GM13976 (cell line): ENCODE data around the gene ARMC3.

ENCODE experiments used
- DNase-seq: peaks from one replicate; pipeline ENCODE4 v3.0.0; 2012; ENCODE audit warnings: low spot score
- CTCF ChIP-seq: IDR thresholded peaks from 2 replicates; pipeline ENCODE4 v1.5.1; 2012; ENCODE audit warnings: borderline replicate concordance, mild to moderate bottlenecking; ENCODE audit not compliant: insufficient read depth; ENCODE audit errors: extremely low read depth, missing control alignments, control extremely low read depth
- in situ Hi-C: fragments of 300-500 bp; cut with MboI; formaldehyde crosslinking; loops from one replicate; pipeline ENCODE4 v1.12.0; 2022; ENCODE audit warnings: low sequenced_read_pairs, mixed read lengths, inconsistent platforms; ENCODE audit not compliant: unreplicated experiment

Gene ARMC3

GRCh38 chr10:22954970-22955369 is 27.1 kb downstream of the ARMC3 start:
- TF ChIP-seq CTCF = no peak
- in situ Hi-C loops = no loop called here
- no peak for DNase-seq

GRCh38 chr10:22958338-22958737 is 30.5 kb downstream of the ARMC3 start:
- no peak for TF ChIP-seq CTCF
- DNase-seq = no peak
- in situ Hi-C loops = no loop called here

GRCh38 chr10:22959292-22959691 is 31.4 kb downstream of the ARMC3 start:
- in situ Hi-C loops = no loop called here
- DNase-seq = no peak

GRCh38 chr10:22959950-22960349 is 32.1 kb downstream of the ARMC3 start:
- in situ Hi-C loops = no loop called here
- DNase-seq = no peak
- TF ChIP-seq CTCF = no peak

More at GRCh38 chr10:22959292-22959691, 31.4 kb downstream of the ARMC3 start:
- no peak for TF ChIP-seq CTCF

GRCh38 chr10:22962817-22963216 is 35.0 kb downstream of the ARMC3 start:
- DNase-seq = no peak
- no peak for TF ChIP-seq CTCF
- in situ Hi-C loops = no loop called here

- in situ Hi-C loops = no loop called here
- DNase-seq = no peak
- no peak for TF ChIP-seq CTCF
Observed at GRCh38 chr10:22969704-22970103, 41.9 kb downstream of the ARMC3 start.

- DNase-seq = no peak
- in situ Hi-C loops = no loop called here
- TF ChIP-seq CTCF = no peak
Observed at GRCh38 chr10:22976534-22976933, 48.7 kb downstream of the ARMC3 start.
